Ovary (tissue), 9 donors: ENCODE data around the gene PDK2. TPM values are rescaled to one million over a fixed set of nuclear protein-coding genes. Genes with fewer than 3 reads are reported as not detected.

ENCODE experiments used
- DNase-seq, 5 donors: peaks; one replicate each; pipeline ENCODE4 v3.0.0-alpha.2; 2019 to 2020
- H3K27ac ChIP-seq, 2 donors: fragments of 200-600 bp; one replicate each; pipeline versions ENCODE4 v1.5.1 to v1.8.0; 2019 to 2022
- H3K27me3 ChIP-seq: fragments of 200-600 bp; one replicate; pipeline ENCODE4 v1.8.0; 2022
- H3K36me3 ChIP-seq: fragments of 200-600 bp; sonication (generic); one replicate; pipeline ENCODE4 v1.5.1; 2019
- H3K4me1 ChIP-seq: one replicate; pipeline ENCODE4 v1.8.1; 2013; ENCODE audit warnings: mild to moderate bottlenecking, moderate library complexity; ENCODE audit not compliant: insufficient read depth
- H3K4me3 ChIP-seq: fragments of 200-600 bp; sonication (generic); one replicate; pipeline ENCODE4 v1.5.1; 2017
- H3K9me3 ChIP-seq, 2 donors: fragments of 200-600 bp in 1 of 2; sonication (generic) in 1 of 2; one replicate each; pipeline versions ENCODE4 v1.5.1 to v1.8.1; 2013 to 2019; ENCODE audit warnings: mild to moderate bottlenecking in 1 of 2, moderate library complexity in 1 of 2
- CTCF ChIP-seq, 3 donors: fragments of 450-650 bp in 2 of 3; fragments of 200-600 bp in 1 of 3; IDR thresholded peaks; one replicate each; pipeline versions ENCODE4 v1.5.1 to v1.8.0; 2016 to 2022; ENCODE audit warnings: antibody characterized with exemption in 3 of 3, mild to moderate bottlenecking in 1 of 3
- EP300 ChIP-seq: sonication (generic); formaldehyde crosslinking; IDR thresholded peaks from one replicate; pipeline ENCODE4 v1.6.1; 2017; ENCODE audit warnings: antibody characterized with exemption
- POLR2A ChIP-seq: fragments of 450-650 bp; IDR thresholded peaks from one replicate; pipeline ENCODE4 v1.6.1; 2017; ENCODE audit warnings: antibody characterized with exemption, mild to moderate bottlenecking, moderate library complexity
- WGBS, 3 donors: extraction: QIAGEN DNeasy Blood & Tissue Kit in 1 of 3; methylation state at CpG; one replicate each; pipeline versions ENCODE4 v1.1.5 to v1.1.7; 2013 to 2017; 5-methylcytosine and 5-hydroxymethylcytosine counted together
- intact Hi-C, 4 donors: fragments of 100-400 bp; cut with DNase I; formaldehyde crosslinking; loops; one replicate each; pipeline versions ENCODE4 v1.11.0 to v1.15.1; 2022 to 2023
- polyA plus RNA-seq, 2 donors: library from polyadenylated mRNA; stranded (reverse); fragments of 200-250 nt in 1 of 2; fragments of 350-450 nt in 1 of 2; fragmentation: Illumina TruSeq in 1 of 2; extraction: RNeasy Lipid Tissue Mini Kit (QIAGEN cat#74804) in 1 of 2; gene quantifications; one replicate each; pipeline ENCODE4 v1.2.3, GENCODE V29; 2013 to 2014
- total RNA-seq, 7 donors: library from RNA; depleted of rRNA in 2 of 7; stranded (reverse); fragments of >200 nt in 2 of 7; fragmentation: NEBNext Ultra II Directional in 3 of 7; extraction: Animal tissue kit (Norgen Biotek cat#: 25700) in 3 of 7; gene quantifications; one replicate each; pipeline versions ENCODE4 v1.1.0 to v1.2.4, GENCODE V29; 2016 to 2023
- donor health status: DM: no; HTN: no; CAD: no; lungs with moderate emphysema.
- donor health status: DM: no; HTN: no; CAD: no.
- donor health status: Bipolar disorder and iron deficiency.
- donor health status: DM: yes; HTN: yes; CAD: no.
- donor health status: DM: no; HTN: no; CAD: no.
- donor health status: DM: yes; HTN: yes; CAD: no.

The PDK2 gene
- total and polyA plus RNA-seq, 9 donors: 36.5 to 83.2 (median 54.7) TPM

GRCh38 chr17:50135316-50136095 lies 40.4 kb downstream of the PDK2 start:
- intact Hi-C loops: no loop called here
- Histone ChIP-seq H3K27ac (no peak overlapping the region), H3K27me3 (no peaks in the 10 kb centered on the region), H3K4me1 (peaks cover 4% of the 10 kb centered on the region), H3K36me3 (no peaks in the 10 kb centered on the region), H3K4me3 (no peak overlapping the region), H3K9me3 (no peaks in the 10 kb centered on the region)
- peak in 1 of 5 donors; percentile 28 for DNase-seq
- TF ChIP-seq CTCF (IDR thresholded peaks at IDR 0.05) (no peak), POLR2A (no peak), EP300 (no peak)
- 83 to 91% (median 90%) methylated on average over 16 of the region's 16 CpGs for WGBS, 3 donors

- no peaks in the 10 kb centered on the region for H3K9me3 ChIP-seq
- peaks cover 4% of the 10 kb centered on the region for H3K4me1 ChIP-seq
- TF ChIP-seq EP300 (no peak), CTCF (IDR thresholded peaks at IDR 0.05) (no peak), POLR2A (no peak)
- H3K27ac ChIP-seq: no peak overlapping the region
- no peak for DNase-seq
- WGBS, 3 donors: 87 to 92% (median 89%) methylated on average over 11 of the region's 11 CpGs
- intact Hi-C loops: no loop called here
- no peak overlapping the region for H3K4me3 ChIP-seq
- H3K36me3 ChIP-seq: no peaks in the 10 kb centered on the region
- no peaks in the 10 kb centered on the region for H3K27me3 ChIP-seq
These were observed 41.0 kb downstream of the PDK2 start for GRCh38 chr17:50136096-50136687.

GRCh38 chr17:50137042-50137441 lies 41.9 kb downstream of the PDK2 start:
- H3K27ac ChIP-seq: no peak overlapping the region

More at GRCh38 chr17:50137042-50137441, 41.9 kb downstream of the PDK2 start:
- TF ChIP-seq EP300 (no peak), POLR2A (no peak), CTCF (IDR thresholded peaks at IDR 0.05) (no peak)
- Histone ChIP-seq H3K36me3 (no peaks in the 10 kb centered on the region), H3K4me3 (no peak overlapping the region), H3K27me3 (no peaks in the 10 kb centered on the region), H3K9me3 (no peaks in the 10 kb centered on the region), H3K4me1 (peaks cover 4% of the 10 kb centered on the region)
- WGBS, 3 donors: 85 to 93% (median 89%) methylated on average over 4 of the region's 4 CpGs
- DNase-seq: no peak
- intact Hi-C loops: no loop called here
